HepG2 (cell line): Measurements from ENCODE around the gene CCL3.

ENCODE experiments used
- FOXM1 ChIP-seq: sonication (generic); formaldehyde crosslinking; IDR thresholded peaks from 2 replicates; pipeline ENCODE4 v1.5.0; 2020; ENCODE audit warnings: missing genetic modification reagents
- SNAPC2 ChIP-seq: sonication (generic); formaldehyde crosslinking; IDR thresholded peaks from 2 replicates; pipeline ENCODE4 v1.8.1; 2022; ENCODE audit warnings: mild to moderate bottlenecking, missing genetic modification reagents

DNA sequence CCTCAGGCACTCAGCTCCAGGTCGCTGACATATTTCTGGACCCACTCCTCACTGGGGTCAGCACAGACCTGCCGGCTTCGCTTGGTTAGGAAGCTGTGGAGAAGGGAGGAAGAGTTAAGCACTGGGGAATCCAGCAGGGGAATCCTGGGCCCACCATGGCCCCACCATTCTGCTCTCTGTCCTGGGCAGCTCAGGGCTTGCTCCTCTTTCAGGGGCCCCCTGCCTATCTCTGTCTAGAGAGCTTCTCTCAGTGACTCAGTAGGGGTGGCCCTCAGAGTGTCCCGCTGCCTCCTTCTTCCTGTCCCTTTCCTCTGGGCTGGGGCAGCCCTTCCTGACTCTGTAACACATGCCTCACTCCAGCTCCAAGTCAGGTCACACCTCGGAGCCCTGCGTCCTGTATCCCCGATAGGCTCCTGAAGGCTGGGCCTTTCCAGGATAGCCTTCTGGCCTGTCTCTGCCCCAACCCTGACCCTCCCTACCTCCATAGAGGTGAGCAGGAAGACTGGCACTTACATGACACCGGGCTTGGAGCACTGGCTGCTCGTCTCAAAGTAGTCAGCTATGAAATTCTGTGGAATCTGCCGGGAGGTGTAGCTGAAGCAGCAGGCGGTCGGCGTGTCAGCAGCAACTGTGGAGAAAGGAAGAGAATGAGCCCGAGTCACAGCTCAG lies 1.1 kb downstream of the CCL3 start:
- TF ChIP-seq SNAPC2 (CRISPR knock-in tag): no peak
- TF ChIP-seq FOXM1 (CRISPR knock-in tag): no peak
